ENCODE data around the gene TOGARAM2.
A peak's percentile ranks its signal among the peaks of the same experiment; 100 is the strongest.

The TOGARAM2 gene

GRCh38 chr2:29053670-29054400 lies 72.7 kb downstream of the TOGARAM2 start:
- DNase-seq (ENCODE audit: low spot score), result no peak

GRCh38 chr2:29054430-29054829 lies 73.3 kb downstream of the TOGARAM2 start:
- no peak for DNase-seq (ENCODE audit: low spot score)

DNA sequence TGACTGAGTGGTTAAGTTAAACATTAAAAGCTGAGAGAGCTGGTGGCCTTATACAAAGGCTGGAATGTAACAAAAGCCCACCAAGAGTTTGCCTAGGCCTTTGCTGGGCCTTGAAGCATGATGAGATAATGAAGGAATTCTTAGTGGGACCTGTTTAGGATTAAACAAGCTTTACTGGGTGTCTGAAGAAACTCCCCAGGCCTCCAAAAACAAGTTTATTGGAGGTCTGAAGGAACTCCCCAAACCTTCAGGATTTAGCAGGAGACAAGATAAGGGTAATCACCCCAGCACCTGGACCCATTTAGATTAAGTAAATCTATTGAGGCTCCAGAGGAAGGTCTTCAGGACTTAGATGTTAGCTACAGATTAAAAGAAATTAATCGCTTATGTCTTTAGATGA lies 74.5 kb downstream of the TOGARAM2 start:
- DNase-seq (ENCODE audit: low spot score), result no peak

- DNase-seq (ENCODE audit: low spot score), result no peak
Measured at GRCh38 chr2:29056452-29056851, 75.4 kb downstream of the TOGARAM2 start.

DNA sequence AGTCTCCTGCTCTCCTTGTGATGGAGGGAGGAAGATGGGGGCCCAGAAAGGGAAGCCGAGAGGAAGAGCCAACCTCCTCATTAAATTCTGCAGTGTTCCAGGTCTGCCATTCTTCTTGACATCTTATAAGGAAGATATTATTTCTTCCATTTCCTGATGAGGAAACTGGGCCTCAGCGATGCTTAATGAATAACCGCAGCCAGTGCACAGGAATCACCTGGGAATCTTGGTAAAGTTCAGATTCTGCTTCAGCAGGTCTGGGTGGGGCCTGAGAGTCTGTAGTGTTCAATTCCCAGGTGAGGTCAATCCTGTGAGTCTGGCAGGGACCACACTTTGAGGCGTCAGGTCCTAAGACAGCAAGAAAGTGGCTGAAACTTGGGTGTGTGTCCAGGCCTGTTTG lies 75.9 kb downstream of the TOGARAM2 start:
- no peak for DNase-seq (ENCODE audit: low spot score)

DNA sequence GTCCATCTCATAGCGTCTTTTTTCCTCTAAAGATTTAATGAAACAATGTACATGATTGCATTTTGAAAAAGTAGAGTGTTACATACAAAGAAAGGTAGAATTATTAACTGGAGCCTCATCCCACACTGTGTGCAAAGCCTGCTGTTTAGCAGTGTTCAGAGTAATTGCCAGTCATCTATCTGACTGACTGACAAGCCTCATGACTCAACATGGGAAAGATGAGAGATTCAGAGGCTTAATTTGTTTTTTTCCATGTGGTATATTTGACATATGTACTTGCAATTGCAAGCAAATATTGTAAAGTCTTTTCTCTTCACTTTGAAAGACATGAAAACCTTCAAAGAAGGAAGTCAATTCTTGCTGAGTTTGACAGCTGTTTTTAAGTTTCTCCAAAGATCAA lies 78.5 kb downstream of the TOGARAM2 start:
- peak; percentile 19 for DNase-seq (ENCODE audit: low spot score)

DNA sequence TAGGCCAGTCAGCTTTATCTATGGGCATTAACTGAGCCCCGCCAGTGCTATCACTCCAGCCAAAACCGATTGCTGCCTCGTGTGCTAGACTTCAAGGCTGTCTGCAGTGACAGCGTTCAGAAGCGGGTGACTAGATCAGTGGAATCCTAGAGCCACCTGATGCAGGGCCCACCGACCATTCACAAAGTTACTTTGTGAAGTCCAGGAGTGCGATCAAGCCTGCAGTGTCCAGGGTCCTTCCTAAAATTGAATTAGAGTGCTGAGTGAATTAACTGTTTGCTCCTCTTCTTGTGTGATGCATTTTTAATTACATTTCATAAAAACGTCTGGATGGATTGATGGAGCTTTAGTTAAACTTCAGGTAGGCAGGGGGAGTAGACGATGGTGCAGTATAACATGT lies 79.3 kb downstream of the TOGARAM2 start:
- no peak for DNase-seq (ENCODE audit: low spot score)

DNA sequence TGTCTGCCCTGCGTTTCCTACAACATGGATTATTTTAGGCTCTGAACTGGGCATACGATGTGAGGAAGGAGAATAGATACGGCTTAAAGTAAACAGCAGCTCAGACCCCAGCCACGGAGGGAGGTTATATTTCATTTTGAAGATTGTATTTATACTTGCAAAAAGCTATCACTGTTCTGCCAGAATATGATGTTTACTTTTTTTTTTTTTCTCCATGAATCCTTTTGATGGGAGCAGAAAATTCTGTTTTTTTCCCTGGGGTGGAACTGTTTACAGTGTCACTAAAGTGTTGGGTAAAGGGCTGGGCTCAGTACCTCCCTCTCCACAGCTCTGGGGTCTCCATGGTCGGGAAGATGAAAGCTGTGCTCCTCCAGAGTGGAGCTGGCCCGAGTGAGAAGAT lies 80.1 kb downstream of the TOGARAM2 start:
- DNase-seq (ENCODE audit: low spot score), result no peak

GRCh38 chr2:29061616-29062015 lies 80.5 kb downstream of the TOGARAM2 start:
- DNase-seq (ENCODE audit: low spot score), result no peak

DNA sequence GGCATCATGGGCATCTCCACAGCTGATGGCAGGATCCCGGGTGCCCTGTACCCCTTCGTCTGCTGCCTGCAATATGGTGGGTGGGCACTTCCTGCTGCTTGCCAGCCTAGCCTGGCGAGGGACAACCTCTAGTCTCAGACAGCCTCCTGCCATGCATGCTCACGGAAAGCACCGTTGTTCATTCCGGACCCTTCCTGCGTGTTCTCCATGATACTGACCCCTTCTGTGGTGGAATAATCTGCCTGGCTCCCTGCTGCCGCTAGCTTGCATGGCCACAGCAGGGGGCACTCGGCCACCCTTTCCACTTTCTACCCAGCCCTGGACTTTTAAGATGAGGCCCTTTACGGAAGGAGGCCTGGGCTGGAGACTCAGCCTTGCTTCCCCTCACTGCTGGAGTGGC lies 81.3 kb downstream of the TOGARAM2 start:
- no peak for DNase-seq (ENCODE audit: low spot score)

DNA sequence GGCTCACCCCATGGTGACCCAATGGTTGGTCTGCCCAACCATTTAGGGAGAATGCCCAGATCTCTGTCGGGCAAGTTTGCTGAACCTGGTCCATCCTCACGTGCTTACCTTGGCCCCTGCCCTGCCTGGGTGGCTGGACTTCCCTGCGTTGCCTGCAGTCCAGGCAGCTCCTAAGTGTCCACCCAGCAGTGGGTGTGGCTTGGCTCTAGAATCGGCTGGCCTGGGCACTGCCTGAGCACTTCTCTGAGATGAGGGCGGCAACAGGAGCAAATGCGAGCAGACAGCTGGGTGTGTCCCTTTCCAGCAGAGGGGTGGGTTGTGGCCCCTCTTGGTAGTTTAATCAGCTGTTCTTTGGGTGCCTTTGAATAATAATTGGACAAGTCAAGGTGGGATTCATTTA lies 82.0 kb downstream of the TOGARAM2 start:
- no peak for DNase-seq (ENCODE audit: low spot score)

DNA sequence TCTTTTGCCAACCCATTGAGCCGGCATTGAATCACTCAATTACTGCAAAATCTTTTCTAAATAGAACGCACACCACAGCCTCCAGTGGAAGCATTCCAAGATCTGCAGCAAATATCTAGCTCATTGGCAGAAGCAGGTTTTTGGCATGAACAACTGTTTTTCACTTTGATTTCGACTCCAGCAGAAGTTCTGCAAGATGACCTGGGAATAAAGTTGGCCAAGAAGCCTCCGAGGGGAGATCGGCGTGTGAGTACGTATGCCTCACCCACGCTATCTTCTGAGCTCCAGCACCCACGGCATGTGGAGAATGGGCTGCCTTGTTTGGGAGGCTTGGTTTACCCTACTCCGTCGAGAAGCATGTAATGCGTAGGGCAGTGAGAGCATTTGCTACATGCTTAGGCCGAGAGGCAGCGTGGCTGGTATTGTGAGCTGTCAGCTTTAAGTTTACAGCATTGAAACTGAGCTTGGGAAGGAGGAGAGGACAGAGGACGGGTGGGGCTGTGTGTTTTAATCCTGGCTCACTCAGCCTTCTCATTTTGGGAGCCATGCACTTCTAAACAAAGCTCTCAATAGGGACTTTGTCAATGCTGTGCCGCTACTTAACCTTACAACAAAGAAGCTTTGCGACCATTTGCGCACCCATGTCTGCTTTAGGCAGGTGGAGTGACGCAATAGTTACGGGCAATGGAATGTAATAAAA lies 82.7 kb downstream of the TOGARAM2 start:
- DNase-seq (ENCODE audit: low spot score), result no peak

DNA sequence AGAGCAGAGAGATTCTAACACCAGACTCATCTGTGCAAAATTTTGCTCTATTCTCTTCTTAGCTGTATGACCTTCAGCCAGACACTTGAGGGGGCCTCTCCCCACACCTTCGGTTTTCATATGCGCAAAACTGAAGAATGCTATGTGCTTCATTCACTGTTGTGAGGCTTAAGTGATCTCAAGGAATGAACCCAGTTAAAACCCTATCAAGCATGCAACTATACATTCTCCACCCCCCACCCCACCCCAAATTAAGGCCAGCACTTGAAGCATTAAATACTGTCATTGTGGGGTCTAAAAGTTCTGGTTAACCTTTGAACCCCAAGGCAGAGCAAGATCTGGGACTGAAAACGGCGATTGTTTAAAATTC lies 83.2 kb downstream of the TOGARAM2 start:
- DNase-seq (ENCODE audit: low spot score), result no peak

- no peak for DNase-seq (ENCODE audit: low spot score)
Measured at GRCh38 chr2:29064746-29065067, 83.6 kb downstream of the TOGARAM2 start.

GRCh38 chr2:29065068-29065811 lies 84.1 kb downstream of the TOGARAM2 start:
- DNase-seq (ENCODE audit: low spot score), result no peak

GRCh38 chr2:29066271-29066860 lies 85.3 kb downstream of the TOGARAM2 start:
- DNase-seq (ENCODE audit: low spot score), result no peak

GRCh38 chr2:29066997-29067605 lies 86.0 kb downstream of the TOGARAM2 start:
- no peak for DNase-seq (ENCODE audit: low spot score)

- DNase-seq (ENCODE audit: low spot score), result no peak
Measured at GRCh38 chr2:29068513-29068912, 87.4 kb downstream of the TOGARAM2 start.

- DNase-seq (ENCODE audit: low spot score), result no peak
Measured at GRCh38 chr2:29070526-29070925, 89.4 kb downstream of the TOGARAM2 start.

GRCh38 chr2:29071032-29071975 lies 90.2 kb downstream of the TOGARAM2 start:
- DNase-seq (ENCODE audit: low spot score), result no peak

GRCh38 chr2:29072251-29072650 lies 91.2 kb downstream of the TOGARAM2 start:
- no peak for DNase-seq (ENCODE audit: low spot score)

All from activated CD4-positive, alpha-beta T cell treated with anti-CD3 and anti-CD28 coated beads, Interleukin-2, Interleukin-4, amounts not matched to agents 100 ng/mL and 50 ng/mL, durations not matched to agents 16 hours and 8 hours (primary cell).